Stimulated activated CD4-positive, alpha-beta T cell treated with anti-CD3 and anti-CD28 coated beads, TNF-alpha, amount 100 ng/mL, for 1 hour (primary cell): ENCODE data around the gene SGO1.
"Not testable (repeated sequence)": the region's sequence is repeated elsewhere in the genome, so short reads cannot be mapped to it uniquely, and the experiment has no call there.

Source experiments
- DNase-seq, 3 donors: peaks; one replicate each; pipeline ENCODE4 v3.0.0-alpha.2; 2020; ENCODE audit warnings: low read depth in 3 of 3, low spot score in 1 of 3

Gene SGO1

DNA sequence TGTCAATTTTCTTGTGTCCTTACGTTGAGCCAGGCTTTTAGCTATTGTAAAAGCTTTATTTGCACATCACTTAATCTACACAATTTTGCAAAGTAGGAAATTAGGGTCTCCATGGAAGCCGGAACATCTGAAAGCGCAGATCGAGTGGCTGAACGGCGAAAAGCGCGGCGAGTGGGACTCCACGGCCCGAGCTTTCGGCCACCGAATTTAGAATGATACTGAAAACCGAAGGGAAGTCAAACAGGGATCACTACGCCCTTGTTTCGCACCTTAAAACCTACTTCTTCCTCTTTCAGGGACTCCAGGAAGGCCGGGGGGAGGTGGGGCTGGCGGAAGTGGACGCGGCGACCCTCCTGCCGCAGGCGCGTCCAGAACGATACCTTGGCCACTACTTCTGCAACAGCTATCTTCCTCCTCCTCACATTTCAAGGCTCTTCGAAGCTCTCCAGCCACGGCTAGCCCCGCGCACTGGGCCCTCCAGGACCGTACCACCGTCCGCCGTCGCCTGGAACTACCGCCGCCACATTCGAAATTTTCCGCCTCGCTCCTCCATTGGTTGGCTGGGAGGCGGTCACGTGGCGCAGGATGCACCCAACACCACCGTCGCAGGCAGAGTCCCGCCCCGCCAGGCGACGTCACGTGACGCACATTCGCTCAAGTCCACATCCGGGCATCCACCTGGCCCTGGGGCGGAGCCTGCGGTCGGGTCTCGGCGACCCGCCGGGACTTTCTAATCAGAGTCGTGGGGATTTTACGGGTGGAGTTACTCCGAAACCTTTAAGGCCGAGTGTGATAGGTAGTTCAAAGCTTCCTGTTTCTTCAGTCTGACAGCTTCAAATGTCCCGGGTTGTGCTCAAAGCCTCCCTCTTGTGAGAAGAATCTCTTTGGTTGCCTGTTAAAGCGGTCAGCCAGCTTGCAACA is at the start of gene SGO1:
Gene SGO1 (minus strand): TSS at position 528 of the 921 bp plus-strand sequence. CDS start 2,179 bp downstream, outside the sequence.
- DNase-seq: peak; percentile 98 to 99 (median 99)

DNA sequence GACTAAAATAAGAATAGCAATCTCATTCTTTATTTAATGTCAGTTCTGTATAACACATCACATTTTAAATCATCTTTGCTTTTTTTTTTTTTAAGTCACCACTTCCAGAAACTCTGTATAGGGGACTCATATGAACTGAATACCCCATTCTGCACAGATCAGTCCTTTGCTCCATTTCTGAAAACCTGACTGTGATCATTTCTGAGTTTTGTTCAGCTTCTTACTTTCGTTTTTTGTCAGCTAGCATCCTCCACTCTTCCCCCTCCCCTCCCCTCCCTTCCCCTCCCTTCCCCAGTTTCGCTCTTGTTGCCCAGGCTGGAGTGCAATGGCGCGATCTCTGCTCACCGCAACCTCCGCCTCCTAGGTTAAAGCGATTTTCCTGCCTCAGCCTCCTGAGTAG is 49.8 kb upstream of the SGO1 start:
- no peak for DNase-seq

DNA sequence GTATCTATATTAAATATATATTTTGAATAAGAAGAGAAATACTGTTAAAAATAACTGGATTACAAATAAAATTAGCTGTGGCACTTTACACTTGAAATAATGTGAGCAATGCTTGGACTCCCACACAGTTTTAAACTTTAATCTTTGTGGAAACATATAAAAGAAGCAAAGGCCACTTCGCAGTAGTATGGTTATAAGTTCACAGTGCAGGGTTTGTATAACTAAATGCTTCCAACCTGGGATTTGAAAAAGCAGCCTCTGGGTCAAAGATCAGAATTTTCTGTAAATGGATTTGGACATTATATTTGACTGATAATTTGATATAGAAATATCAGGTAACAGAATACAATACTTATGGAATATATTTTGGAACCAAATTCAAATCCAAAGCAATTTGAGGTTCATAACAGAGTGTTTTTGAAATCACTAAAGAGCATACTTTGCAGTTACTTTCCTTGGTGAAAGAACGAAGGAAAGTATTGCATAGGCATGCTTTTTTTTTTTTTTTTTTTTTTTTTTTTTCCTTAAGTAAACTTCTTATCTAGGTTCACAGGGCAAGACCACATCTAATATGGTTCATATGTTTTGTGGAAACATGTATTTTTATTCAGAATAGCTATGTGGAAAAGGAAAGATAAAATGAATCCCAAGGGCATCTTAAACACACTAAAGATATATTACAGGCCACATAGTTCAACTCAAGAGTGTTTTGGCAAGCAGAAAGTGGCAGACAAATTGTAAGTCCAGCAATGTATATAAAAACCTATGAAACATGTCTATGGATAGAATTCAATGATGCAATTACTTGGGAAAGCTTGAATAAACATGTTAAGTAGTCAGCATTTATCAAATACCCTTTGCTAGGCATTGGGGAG is 47.1 kb upstream of the SGO1 start:
- DNase-seq: no peak

DNA sequence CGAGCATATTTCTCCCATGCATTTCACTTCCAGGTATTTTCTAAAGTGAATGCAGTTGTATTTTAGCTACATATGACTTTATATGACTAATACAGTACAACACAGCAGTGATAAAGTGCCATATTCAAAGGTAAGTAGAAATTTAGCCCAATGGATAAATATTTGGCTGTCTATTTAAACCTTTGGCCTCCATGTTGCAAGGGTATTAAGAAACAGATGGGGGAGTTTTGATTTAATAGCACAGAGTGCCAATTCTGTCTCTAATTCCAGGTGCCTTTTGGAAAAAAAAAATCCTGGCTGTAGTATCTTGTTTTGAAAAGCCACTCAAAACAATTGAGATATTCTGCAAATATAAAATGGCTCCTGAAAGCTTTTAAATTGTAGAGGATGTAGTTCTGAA is 44.9 kb upstream of the SGO1 start:
- DNase-seq: no peak

DNA sequence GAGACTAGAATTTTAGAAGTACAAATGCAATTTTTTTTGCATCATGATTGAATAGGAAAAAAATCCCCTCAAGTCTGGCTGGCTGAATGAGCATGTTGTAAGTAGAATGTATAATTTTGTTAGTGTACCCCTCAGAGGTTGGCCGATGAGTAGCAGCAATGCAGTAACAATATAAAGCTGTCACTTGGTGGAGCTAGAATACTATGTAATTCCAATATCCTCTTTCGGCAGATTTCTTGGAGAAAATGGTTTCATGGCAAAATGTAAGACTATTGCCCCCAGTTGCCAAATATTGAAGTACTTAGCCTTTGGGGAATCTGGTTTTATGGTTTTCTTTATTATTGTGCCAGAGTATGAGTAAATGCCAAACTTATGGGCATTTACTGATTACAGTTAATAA is 39.8 kb upstream of the SGO1 start:
- DNase-seq: no peak

DNA sequence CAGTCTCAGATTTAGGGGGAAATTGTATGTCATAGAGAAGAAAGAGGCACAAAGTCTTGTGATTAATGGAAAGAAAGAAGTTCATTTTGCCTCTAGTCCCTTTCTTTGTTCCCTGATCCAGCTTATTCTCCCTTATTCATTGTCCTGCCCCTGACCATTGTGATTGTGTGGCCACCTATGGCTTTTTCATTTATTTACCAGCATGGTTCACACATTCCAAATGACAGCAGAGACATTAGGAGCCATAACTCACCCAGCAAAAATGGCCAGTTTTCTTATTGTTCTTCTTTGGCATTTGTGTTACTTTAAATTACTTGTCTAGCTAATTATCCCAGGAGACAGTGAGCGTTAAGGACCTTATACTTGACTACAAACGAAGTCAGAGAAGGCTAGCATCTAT is 36.3 kb upstream of the SGO1 start:
- DNase-seq: no peak

DNA sequence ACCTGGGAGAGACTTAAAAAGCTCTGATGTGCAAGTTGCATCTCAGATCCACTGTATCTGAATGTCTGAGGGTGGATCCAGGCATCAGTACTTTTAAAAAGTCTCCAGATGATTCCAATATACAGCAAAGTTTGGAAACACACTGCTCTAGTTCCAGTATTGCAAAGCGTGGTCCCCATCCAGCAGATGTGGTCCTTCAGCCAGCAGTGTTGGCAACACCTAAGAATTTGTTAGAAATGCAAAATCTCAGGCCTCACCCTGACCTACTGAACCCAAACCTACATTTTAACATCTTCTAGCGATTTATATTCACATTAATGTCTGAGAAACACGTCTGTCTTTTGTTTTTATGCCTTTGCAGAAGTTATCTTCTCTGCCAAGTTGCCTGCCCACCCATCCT is 32.2 kb upstream of the SGO1 start:
- no peak for DNase-seq

DNA sequence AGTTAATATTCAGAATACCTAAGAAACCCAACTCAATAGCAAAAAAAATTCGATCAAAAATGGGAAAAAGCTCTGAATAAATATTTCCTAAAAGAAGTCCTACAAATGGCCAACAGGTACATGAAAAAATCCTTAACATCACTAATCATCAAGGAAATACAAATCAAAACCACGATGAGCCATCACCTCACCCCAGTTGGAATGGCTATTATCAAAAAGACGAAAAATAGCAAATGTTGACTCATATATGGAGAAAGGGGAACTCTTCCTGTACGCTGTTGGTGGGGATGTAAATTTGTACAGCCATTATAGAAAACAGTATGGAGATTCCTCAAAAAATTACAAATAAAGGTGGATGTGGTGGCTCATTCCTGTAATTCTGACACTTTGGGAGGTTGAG is 29.6 kb upstream of the SGO1 start:
- DNase-seq: no peak

DNA sequence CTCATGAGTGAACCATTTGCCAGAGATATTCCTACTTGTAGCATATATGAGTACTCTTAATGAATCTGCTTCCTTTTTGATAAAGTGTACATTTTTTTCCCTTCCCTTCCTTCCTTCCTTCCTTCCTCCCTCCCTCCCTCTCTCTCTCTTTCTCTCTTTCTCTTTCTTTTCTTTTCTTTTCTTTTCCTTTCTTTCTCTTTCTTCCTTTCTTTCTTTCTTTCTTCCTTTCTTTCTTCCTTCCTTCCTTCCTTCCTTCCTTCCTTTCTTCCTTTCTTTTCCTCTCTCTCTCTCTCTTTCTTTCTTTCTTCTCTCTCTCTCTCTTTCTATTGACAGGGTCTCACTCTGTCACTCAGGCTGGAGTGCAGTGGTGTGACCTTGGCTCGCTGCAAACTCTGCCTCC is 27.5 kb upstream of the SGO1 start:
- not testable (repeated sequence) for DNase-seq

DNA sequence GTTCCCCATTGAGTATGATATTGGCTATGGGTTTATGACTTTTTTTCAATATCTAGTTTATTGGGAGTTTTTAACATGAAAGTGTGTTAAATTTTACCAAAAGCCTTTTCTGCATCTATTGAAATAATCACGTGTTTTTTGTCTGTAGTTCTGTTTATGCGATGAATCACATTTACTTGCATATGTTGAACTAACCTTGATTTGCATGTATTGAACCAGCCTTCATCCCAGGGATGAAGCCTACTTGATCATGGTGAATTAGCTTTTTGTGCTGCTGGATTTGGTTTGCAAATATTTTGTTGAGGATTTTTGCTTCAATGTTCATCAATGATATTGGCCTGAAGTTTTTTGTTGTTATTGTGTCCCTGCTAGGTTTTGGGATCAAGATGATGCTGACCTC is 21.9 kb upstream of the SGO1 start:
- not testable (repeated sequence) for DNase-seq

DNA sequence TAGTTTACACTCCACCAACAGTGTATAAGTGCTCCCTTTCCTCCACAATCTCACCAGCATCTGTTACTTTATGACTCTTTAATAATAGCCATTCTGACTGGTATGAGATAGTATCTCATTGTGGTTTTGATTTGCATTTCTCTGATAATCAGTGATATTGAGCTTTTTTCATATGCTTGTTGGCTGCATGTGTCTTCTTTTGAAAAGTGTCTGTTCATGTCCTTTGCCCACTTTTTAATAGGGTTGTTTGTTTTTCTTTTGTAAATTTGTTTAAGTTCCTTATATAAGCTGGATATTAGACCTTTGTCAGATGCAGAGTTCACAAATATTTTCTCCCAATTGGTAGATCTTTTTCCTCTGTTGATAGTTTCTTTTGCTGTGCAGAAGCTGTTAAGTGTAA is 19.9 kb upstream of the SGO1 start:
- DNase-seq: not testable (repeated sequence)

DNA sequence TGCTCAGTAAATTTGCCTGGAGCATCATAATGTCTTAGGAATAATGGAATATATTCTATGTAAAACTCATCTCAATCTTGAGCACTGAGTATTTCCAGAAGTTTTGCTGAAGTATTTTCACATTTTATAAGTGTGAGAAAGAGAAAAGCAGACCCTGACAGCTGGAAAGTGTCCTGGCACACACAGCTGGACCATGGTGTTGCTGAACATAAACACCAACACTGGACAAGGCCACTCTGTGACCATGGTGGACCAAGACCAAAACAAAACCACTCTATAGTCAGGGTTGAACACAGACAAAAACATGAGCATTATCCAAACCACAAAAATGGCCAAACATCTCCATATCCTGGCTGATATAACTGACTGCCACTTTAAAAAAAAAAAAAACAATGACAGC is 15.1 kb upstream of the SGO1 start:
- no peak for DNase-seq

DNA sequence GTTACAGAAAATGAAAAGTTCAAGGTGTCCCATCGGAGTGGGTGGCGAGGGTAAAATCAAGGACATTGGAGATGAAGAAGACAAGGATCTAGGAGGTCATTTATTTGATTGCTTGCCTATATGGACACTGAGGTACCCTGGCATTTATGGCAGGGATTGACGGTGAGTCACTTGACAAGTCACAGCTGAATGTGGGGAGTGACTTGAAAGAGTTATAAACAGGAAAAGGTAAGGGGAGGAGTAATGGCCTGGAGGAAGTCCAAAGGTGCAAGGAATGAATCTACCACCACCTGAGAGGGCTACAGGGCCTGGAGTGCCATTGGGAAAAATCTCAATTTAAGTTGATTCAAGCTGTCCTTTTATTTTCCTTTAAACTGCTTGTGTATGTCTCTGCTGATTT is 11.8 kb upstream of the SGO1 start:
- DNase-seq: no peak

DNA sequence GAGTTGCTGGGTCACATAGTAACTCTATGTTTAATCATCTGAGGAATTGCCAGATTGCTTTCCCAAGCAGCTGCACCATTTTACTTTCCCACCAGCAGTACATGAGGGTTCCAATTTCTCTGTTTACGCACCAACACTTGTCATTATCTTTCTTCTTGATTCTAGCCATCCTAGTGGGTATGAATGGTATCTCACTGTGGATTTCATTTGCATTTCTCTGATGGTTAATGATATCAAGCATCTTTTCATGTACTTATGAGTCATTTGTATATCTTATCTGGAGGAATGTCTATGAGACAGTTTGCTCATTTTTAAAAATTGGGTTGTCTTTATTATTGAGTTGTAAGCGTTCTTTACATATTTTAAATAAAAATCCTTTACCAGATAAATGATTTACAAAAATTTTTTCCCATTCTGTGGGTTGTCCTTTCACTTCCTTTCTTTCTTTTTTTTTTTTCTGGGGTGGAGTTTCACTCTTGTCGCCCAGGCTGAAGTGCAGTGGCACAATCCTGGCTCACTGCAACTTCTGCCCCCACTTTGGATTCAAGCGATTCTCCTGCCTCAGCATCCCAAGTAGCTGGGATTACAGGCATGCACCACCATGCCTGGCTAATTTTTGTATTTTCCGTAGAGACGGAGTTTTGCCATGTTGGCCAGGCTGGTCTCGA is 8.9 kb upstream of the SGO1 start:
- no peak for DNase-seq

DNA sequence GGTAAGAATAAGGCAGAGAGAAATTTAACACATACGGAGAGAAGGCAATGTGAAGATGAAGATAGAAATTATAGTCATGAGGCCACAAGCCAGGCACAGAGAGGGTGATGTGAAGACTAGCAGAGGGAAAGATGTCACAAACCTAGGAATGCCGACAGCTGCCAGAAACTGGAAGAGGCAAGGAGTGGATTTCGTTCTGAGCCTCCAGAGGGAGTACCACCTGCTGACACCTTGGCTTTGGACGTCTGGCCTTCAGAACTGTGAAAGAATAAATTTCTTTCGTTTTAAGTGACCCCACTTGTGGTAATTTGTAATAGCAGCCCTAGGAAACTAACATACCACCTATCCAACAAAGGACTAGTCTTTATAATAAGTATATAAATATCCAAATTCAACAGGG is 5.0 kb upstream of the SGO1 start:
- no peak for DNase-seq

DNA sequence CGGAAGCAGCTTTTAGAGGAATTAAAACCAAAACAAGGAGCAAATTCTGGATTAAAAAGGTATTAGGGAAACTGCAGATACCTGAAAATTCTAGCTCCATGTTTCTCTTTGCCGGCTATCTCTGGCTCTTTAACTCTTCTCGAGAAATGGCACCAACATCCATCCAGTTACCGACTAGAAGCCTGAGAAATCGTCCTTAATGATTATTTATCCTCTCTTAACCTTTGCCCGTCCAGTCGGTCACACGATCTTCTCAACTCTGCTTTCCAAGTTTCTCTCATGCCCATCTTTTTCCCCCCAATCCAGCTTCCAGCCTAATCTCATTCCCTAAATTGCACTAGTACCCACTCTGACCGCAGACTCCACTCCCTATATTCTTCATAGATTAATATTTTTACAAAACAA is 596 bp upstream of the SGO1 start:
- DNase-seq: no peak

DNA sequence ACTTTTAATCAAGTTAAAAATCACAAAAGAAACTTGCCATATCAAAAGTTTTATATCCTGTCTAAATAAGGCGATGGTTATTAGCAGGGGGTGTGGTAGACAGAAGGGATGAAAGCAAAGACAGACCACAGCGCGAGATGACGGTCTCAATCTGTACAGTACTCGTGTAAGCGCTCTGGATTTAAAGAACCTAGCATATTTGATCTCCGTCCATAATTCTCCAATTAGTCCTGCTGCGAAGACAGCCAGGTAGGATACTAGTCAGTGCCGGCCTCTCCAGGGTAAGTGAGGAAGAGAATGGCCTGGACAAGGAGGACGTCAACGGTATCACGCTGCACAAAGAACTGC is 701 bp downstream of the SGO1 start:
- no peak for DNase-seq

DNA sequence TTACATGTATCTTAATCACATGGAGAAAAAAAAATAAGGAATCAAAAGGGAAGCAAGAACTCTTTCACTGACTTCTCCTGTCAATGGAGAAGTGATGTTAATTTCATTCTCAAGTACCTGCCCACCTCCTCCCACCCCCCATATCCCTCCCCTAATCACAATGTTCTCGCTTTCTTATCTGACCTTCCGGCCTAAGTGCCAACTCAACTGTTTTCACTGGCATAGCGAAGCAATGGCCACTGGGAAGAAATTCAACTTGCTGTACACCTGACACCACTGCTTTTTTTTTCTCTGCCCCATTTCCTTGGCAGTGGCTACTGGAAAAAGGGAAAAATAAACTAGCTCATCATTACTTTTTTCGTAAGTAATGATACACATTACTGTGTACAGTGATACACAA is 3.8 kb downstream of the SGO1 start:
- no peak for DNase-seq

DNA sequence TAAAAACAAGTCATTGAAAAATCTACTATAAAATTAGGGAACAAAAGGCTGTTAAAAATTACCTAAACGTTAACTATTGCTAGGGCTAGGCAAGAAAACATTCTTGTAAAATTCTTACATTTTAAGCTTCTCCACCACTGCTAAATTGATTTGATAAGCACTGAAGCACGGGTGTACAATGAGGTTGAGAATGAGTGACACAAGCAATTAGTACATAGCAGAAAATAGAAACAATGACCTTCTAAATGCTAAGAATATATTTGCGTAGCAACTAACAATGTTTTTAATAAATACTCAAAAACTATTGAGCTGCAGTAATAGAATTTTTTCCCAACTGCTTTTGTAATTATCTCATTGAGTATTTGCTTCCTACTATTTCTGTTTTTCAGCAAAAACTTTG is 4.7 kb downstream of the SGO1 start:
- DNase-seq: no peak

DNA sequence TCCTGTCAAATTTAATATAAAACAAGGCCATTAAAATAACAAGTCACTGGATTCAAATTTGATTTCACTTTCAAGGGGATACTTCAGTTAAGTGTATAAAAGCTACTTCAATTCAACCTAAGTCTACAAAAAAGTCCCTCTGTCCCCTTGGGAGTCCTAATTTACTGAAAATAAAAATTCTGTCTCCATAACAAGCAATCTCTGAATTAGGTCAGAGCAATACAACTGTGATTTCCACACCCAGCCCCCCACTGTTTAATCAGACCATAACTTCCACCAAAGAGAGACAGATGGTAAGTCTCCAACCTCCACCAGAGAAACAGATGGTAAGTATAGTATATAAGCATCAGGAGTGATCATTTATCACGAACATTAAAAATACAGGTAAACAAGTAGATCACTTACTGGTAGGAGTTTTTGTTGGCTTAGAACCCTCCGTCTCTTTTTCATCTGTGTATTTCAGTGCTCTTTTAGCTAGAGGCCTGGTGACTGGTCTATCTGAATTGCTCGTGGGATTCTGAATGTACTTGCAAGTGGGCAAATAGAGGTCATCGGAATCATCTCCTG is 12.1 kb downstream of the SGO1 start:
- DNase-seq: no peak

DNA sequence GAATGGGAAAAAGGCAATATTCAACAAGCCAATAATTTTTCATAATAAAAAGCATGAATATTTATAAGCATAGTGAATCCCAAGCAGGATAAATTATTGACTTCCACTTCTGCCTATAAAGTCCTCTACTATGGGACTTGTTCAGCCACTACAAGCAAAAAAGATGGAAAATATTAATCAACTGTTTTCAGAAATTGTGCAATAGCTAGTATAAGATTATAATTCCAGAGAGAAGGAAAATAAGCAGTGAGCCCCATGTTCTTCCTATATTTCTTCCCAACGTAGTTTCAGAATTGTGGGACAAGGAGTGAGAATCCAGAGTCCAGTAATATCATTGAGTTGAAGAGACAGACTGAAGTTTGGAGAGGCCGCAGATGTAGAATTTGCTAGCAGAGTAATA is 24.3 kb downstream of the SGO1 start:
- DNase-seq: no peak
